ENCODE results near the gene PCDHB3.
A peak's percentile ranks its signal among the peaks of the same experiment; 100 is the strongest.
"Not testable (repeated sequence)": the region's sequence is repeated elsewhere in the genome, so short reads cannot be mapped to it uniquely, and the experiment has no call there.

PCDHB3 gene

DNA sequence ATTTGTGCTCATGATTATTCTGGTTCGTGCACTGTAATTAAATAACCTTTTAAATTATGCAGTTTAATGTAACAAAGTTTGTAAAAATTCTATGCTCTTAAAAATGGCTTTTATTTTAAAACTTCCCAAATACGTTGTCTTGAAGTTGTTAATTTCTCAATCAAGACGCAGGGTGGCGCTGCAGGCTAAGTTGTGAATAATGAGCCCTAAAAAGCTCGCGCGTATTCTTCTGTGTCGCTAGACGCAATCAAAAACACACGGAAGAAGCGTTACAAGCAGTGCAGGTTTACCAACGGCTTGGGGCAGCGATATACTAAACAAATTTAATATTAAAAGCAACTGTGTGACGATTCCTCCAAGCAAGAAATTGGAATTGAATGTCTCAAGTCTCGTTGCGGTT, 21.3 kb downstream of the PCDHB3 start, which contains the start of gene PCDHB4:
PCDHB4 (plus strand) TSS at position 256 of the 400 bp plus-strand sequence. CDS start 181 bp downstream, outside the sequence.
- DNase-seq (ENCODE audit: low read depth), result peak; percentile 6
- TF ChIP-seq CTCF (IDR thresholded peaks at IDR 0.05; ENCODE audit: low read length, missing control alignments), result no peak
- no peak within 1 kb of the TSS for H3K4me3 ChIP-seq (replicated peaks; ENCODE audit: low read depth, low read length)

- DNase-seq (ENCODE audit: low read depth), result no peak
- no peak for TF ChIP-seq CTCF (IDR thresholded peaks at IDR 0.05; ENCODE audit: low read length, missing control alignments)
- no peak overlapping the region for H3K4me3 ChIP-seq (replicated peaks; ENCODE audit: low read depth, low read length)
Measured at GRCh38 chr5:141121985-141122384, 21.7 kb downstream of the PCDHB3 start.

GRCh38 chr5:141123396-141124135, 23.3 kb downstream of the PCDHB3 start:
- DNase-seq (ENCODE audit: low read depth); H3K4me3 ChIP-seq (replicated peaks; ENCODE audit: low read depth, low read length): not testable (repeated sequence)

DNA sequence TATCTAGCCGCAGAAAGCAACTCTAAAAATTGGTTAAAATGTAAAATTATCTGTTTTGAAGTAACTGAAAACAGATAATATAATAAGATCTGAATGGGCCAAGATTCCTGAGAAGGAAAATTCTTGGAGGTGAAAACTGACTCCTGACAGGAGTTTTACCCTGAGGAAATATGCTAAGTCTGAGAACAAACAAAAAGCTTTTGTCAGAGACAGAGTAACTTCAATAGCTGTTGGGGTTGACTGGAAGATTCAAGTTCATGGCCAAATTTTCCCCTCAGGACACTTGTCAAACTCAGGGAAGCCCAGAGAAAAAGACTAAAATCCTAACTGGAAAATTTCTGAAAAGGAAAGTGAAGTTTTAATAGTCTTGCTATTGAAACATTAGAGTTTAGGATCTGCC, 27.0 kb downstream of the PCDHB3 start:
- TF ChIP-seq CTCF (IDR thresholded peaks at IDR 0.05; ENCODE audit: low read length, missing control alignments), result no peak
- no peak for DNase-seq (ENCODE audit: low read depth)
- H3K4me3 ChIP-seq (replicated peaks; ENCODE audit: low read depth, low read length), result no peak overlapping the region

DNA sequence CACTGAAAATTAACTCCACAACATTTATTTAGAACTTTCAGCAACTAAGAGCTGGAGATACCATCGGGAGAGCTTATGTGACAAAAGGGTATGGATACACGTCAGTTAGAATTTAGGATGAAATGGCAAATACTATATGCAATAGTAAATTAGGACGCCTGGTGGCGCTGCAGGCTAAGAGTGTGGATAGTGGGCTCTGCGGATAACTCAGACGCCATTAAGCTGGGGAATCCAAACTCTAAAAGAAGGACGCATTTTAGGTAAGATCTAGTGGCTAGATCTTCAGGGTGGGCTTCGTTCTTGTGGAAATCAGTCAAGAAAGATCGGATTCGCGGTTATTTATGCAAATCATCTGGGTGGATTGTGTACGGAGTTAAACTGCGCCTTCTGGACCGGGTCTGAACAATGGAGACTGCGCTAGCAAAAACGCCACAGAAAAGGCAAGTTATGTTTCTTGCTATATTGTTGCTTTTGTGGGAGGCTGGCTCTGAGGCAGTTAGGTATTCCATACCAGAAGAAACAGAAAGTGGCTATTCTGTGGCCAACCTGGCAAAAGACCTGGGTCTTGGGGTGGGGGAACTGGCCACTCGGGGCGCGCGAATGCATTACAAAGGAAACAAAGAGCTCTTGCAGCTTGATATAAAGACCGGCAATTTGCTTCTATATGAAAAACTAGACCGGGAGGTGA, 34.9 kb downstream of the PCDHB3 start, which contains the start of gene PCDHB5:
PCDHB5 (plus strand) TSS at position 177 of the 688 bp plus-strand sequence; CDS start at position 406, 229 bp downstream.
- peak within 1 kb of the TSS; percentile 41 for H3K4me3 ChIP-seq (replicated peaks; ENCODE audit: low read depth, low read length)
- DNase-seq (ENCODE audit: low read depth), result peak; percentile 27
- peak; percentile 27 for TF ChIP-seq CTCF (IDR thresholded peaks at IDR 0.05; ENCODE audit: low read length, missing control alignments)

DNA sequence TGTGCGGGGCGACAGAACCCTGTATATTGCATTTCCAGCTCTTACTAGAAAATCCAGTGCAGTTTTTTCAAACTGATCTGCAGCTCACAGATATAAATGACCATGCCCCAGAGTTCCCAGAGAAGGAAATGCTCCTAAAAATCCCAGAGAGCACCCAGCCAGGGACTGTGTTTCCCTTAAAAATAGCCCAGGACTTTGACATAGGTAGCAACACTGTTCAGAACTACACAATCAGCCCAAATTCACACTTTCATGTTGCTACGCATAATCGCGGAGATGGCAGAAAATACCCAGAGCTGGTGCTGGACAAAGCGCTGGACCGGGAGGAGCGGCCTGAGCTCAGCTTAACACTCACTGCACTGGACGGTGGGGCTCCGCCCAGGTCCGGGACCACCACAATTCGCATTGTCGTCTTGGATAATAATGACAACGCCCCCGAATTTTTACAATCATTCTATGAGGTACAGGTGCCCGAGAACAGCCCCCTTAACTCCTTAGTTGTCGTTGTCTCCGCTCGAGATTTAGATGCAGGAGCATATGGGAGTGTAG, 35.5 kb downstream of the PCDHB3 start:
- H3K4me3 ChIP-seq (replicated peaks; ENCODE audit: low read depth, low read length), result peak overlapping the region; percentile 41
- no peak for DNase-seq (ENCODE audit: low read depth)
- no peak for TF ChIP-seq CTCF (IDR thresholded peaks at IDR 0.05; ENCODE audit: low read length, missing control alignments)

DNA sequence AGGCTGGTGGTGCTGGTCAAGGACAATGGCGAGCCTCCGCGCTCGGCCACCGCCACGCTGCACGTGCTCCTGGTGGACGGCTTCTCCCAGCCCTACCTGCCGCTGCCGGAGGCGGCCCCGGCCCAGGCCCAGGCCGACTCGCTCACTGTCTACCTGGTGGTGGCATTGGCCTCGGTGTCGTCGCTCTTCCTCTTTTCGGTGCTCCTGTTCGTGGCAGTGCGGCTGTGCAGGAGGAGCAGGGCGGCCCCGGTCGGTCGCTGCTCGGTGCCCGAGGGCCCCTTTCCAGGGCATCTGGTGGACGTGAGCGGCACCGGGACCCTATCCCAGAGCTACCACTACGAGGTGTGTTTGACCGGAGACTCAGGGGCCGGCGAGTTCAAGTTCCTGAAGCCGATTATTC, 37.1 kb downstream of the PCDHB3 start:
- not testable (repeated sequence) for H3K4me3 ChIP-seq (replicated peaks; ENCODE audit: low read depth, low read length); DNase-seq (ENCODE audit: low read depth)
